VCaP (cell line): Measurements from ENCODE around the gene KRTAP10-3.

ENCODE experiments used
- H3K27ac ChIP-seq: fragments of 450-650 bp; 2 replicates; pipeline ENCODE4 v1.5.1; 2017
- CTCF ChIP-seq: fragments of 450-650 bp; conservative IDR thresholded peaks from 2 replicates; pipeline ENCODE4 v1.5.1; 2017; ENCODE audit warnings: mild to moderate bottlenecking, moderate library complexity

KRTAP10-3 gene

GRCh38 chr21:44529011-44529421, 29.6 kb downstream of the KRTAP10-3 start:
- H3K27ac ChIP-seq = no peak overlapping the region
- no peak for TF ChIP-seq CTCF

- H3K27ac ChIP-seq = no peak overlapping the region
- TF ChIP-seq CTCF = no peak
Measured at GRCh38 chr21:44528634-44528995, 30.0 kb downstream of the KRTAP10-3 start.

GRCh38 chr21:44527983-44528633, 30.5 kb downstream of the KRTAP10-3 start:
- no peak for TF ChIP-seq CTCF
- H3K27ac ChIP-seq = no peak overlapping the region

- no peak for TF ChIP-seq CTCF
Measured at GRCh38 chr21:44527156-44527982, 31.2 kb downstream of the KRTAP10-3 start.

GRCh38 chr21:44526096-44526997, 32.2 kb downstream of the KRTAP10-3 start:
- TF ChIP-seq CTCF = no peak

More at GRCh38 chr21:44527156-44527982, 31.2 kb downstream of the KRTAP10-3 start:
- no peak overlapping the region for H3K27ac ChIP-seq

GRCh38 chr21:44525391-44526095, 33.1 kb downstream of the KRTAP10-3 start:
- no peak for TF ChIP-seq CTCF
- no peak overlapping the region for H3K27ac ChIP-seq

More at GRCh38 chr21:44526096-44526997, 32.2 kb downstream of the KRTAP10-3 start:
- H3K27ac ChIP-seq = no peak overlapping the region
